Nucleus accumbens (tissue), 56 donors: ENCODE results near the gene ZNF185.
"Not testable (repeated sequence)": the region's sequence is repeated elsewhere in the genome, so short reads cannot be mapped to it uniquely, and the experiment has no call there.

Experiments used
- DNase-seq, 56 donors: peaks; one replicate each; lab custom pipeline; 2025; lab: John Stamatoyannopoulos, UW

The ZNF185 gene

DNA sequence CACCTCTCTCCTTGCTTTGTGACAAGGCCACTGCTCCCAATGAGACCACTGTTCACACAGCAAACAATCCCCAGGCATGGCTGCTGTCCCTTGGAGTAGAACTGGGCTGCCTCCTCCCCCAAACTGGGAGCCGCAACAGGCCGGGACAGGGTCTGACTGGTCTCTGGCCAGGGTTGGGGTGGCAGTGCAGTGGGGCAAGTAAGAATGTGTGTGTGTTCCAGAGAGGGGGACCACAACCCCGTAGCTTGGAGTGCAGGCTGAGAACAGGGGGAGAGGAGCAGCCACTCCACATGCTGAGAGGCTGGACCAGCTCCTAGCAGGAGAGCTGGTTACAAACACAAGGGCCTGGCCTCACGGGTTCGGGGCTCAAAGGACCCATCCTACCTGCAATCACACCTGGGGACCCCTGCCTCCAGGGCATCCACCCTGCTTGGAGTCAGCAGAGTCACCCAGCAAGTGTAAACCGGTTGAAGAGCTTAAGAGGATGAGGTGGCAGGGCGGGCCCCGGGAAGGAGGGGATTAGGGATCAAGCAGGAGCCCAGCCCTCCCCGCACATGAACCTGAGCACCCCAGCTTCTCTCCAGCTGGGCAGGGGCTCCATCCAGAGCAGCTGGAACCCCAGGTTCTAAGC, 3.8 kb upstream of the ZNF185 start:
- no peak for DNase-seq

DNA sequence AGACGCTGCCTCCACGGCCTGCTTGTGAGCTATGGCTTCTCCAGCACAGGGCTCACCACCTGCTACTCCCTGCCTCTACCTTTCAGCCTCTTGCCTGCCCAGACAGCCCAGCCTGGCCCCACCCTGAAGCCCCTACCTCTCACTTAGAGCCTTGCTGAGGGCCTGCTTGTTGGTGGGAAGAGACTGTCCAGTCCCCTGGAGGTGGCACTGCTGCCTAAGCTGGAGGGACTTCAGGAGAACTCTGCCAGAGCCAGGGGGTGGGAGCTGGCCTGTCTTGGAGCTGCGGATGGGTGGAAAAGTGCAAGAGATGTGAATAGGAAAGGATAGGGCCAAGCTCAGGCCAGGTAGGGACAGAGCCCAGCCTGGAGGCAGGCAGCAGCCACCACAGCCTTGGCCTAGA, 2.7 kb upstream of the ZNF185 start:
- no peak for DNase-seq

DNA sequence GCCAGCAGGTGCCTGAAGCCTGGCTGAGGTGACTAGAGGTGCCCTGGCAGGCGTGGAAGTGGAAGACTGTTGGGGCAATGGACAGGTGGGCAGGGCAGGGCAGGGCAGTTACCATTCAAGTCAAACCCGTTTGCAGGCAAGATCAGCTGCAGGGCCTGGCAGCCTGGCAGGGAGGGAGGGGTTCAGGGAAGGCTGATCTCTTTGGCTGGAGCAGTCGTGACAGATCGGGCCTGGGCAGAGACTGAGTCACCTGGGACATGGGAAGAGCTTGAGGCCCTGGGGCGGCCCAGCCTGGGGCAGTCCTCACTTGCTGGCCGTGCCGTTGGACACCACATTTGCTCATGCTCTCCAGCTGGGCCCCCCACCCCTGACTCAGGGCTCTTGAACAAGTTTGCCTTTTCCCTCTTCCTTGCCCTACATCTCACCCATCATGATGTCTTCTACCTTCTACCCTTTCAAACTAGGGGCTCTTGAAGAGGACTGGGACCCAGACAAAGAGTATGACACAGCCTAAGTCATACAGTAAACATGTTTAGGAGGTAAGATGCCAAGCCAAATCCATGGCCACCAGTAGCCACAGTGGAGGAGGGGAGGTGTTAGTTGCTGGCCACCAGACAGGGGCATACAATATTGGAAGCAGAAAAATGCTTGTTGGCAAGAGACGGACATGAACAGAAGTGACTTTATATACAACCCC, 2.0 kb upstream of the ZNF185 start:
- DNase-seq: no peak

DNA sequence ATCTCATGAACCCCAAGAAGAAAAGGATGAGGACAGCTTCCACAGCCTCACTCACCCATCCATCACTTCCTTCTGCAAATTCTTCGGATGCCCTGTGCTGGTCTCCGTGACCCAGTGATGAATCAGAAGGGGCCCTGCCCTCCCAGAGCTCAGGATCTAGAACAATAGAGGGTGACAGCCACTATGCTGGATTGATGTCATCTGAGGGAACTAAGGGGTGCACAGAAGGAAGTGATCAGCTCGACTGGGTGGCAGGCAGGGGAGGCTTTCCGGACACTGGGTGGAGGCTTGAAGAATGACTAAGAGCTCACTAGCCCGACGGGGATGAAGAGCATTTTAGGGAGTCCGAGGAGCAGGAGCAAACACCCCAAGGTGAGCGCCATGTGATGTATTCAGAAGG, 1.4 kb upstream of the ZNF185 start:
- DNase-seq: no peak

DNA sequence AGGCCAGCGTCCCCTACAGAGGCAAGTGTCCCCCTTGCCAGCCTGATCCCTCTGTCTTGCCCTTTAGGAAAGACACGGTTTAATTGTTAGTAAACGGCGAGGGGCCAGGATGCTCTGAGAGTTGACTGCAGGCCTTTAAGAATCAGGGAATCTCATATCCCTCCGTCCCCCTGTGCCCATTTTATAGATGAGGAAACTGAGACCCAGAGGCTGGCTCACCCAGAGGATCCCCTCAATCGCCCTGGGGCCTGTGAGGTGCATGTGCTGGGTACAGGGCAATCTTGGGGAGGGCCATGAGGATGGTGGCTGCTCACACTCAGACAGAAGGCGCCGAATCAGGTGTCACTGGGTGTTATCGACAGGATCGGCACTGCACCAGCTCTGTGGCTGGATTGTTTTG, 575 bp downstream of the ZNF185 start:
- DNase-seq: no peak

DNA sequence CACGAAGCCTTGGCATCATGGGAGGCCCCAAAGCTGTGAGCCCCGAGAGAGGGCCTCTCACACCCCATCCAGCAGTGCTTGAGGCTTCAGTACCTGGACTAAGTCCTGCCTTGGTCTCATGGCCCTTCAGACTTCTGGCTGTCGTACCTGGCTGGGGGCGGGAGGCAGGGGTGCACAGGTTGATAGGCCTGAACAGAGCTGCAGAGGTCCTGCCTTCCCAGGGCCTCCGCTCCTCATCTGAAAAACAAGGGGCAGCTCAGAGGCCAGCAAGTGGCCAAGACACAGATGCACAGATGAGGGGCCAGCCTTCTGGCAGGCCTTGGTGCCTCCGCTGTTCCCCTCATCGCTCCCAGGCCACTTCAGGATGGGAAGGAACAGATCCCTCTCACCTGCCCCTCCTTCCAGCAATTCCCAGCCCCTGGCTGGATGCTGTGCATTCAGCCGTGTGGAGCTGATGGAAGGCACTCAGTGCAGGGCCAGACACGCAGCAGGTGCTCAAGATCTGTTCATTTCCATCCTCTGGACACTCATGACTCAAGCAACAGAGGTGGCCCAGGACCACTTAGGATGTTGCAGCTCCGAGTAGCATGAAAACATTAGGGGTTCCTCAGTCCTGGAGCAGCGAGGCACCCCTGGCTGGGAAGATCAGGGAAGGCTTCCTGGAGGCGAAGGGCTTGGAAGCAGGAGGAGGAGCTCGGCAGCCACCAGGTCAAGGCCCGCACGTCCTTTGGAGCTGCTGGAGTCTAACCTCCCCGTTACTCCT, 1.4 kb downstream of the ZNF185 start:
- no peak for DNase-seq

DNA sequence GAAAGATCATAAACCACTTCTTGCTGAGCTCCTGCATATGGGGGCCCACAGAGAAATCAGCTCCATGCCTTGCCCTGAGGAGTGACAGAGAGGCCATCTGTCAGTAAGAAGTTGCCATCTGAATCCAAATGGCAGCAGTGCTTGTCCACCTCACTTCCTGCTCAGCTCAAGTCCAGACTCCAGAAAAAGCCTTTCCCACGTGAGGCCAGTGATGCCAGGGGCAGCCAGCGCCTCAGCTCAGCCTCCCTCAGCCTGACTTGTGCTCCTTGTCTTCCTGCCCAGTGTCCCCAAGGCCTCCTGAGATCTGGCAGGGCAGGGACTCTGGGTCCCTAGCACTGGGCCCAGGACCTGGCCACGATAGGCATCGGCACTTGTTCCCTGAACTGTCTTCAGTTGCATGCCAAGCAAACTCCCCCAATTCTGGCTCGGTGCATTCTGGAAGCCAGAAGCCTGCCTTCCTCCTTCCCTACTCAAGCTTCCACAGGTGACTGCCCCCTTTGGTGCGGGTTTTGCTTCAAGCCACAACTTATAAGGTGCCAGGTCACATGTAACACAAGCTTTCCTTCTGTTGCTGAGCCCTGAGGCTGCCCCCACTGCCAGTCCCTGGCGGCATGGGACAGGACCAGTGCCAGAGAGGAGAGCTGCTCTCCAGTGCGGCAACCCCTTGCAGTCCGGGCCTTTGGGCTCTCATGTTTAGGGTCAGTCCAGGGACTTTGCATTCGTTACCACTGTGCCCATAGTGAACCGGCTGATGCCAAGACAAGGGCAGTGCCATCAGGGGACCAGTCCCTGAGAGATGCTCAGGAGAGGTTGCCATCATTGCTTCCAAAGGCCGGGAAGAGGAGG, 2.2 kb downstream of the ZNF185 start:
- DNase-seq: no peak

DNA sequence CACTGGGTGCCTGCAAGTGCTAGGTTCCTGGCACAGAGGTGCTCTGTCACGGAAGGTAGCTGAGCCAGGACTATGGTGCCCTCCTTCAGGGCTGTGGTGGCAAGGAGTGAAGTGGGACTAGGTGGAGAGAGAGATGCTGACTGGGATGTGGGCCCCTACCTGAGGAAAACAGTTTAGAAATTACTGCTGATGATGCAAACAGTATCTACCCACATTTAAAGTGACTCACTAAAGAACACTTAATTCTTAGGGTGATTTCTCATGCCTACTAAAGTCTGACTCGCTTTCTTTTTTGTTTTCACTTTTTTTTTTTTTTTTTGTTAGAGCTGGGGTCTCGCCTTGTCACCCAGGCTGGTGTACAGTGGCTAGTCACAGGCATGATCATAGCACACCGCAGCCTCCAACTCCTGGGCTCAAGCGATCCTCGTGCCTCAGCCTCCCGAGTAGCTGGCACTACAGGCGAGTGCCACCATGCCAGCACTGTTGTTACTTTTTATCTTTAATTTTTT, 3.1 kb downstream of the ZNF185 start:
- no peak for DNase-seq

DNA sequence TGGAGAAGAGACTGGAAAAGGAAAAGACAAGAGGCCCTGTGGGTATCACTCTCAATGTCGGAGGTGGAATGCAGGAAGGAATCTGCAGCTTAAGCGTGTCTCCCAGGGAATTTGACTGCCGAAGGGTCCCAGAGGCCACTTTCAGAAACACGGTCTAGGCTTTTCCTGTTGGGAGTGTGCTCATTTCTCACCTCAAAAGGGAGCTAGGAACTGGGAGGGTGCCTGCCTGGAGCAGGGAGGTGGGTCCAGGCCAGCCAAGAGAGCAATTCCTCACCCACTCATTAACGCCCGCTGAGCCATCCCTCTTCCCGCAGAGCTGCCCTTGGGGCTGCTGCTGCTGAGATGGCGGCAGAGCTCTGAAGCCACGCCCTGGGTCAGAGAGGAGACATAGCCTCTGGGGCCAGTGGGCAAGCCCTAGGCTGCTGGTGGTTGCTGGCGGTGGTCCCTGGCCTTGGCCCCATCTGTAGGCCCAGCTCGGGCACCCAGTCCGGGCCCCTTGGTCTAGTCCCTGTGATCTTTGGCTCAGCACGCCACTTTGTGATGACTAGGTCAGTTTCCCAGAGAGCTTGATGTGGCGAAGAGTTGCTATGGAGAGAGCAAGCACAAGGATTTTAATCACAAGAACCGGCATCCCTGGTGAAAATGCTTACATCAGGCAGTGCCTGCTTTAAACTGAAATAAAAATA, 4.1 kb downstream of the ZNF185 start:
- no peak for DNase-seq

DNA sequence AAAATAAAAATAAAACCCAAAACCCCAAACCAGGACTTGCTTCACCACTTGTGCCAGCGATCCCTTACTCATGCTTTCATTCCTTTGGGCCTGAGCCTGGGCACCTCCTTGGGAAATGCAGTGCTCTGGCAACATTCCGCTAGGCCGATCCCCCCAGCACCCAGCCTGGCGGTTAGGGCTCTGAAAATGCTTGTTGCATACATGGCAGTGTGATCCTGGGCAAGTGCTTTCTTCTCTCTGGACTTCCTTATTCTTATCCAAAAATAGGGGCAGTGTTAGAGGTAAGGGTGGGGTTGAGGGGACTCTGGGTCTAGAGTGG, 4.6 kb downstream of the ZNF185 start:
- no peak for DNase-seq

DNA sequence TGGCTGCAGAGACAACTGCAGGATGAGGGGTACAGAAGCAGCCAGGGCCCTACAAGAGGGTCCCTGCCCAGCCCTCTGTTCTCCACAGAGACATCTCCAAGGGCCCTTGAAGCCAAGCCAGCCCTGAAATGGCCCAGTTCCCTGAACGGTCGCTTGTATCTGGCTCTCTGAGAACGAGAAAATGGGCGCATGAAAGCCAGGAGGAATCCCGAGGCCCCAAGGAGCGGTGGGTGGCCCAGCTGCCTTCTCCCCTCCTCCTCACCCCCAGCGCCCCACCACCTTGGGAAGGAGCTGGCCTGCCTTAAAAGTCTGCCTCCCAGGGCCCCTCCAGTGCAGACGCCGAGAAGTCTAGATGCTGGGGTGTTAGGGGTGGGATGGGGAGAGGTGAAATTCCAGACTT, 5.7 kb downstream of the ZNF185 start:
- no peak for DNase-seq

DNA sequence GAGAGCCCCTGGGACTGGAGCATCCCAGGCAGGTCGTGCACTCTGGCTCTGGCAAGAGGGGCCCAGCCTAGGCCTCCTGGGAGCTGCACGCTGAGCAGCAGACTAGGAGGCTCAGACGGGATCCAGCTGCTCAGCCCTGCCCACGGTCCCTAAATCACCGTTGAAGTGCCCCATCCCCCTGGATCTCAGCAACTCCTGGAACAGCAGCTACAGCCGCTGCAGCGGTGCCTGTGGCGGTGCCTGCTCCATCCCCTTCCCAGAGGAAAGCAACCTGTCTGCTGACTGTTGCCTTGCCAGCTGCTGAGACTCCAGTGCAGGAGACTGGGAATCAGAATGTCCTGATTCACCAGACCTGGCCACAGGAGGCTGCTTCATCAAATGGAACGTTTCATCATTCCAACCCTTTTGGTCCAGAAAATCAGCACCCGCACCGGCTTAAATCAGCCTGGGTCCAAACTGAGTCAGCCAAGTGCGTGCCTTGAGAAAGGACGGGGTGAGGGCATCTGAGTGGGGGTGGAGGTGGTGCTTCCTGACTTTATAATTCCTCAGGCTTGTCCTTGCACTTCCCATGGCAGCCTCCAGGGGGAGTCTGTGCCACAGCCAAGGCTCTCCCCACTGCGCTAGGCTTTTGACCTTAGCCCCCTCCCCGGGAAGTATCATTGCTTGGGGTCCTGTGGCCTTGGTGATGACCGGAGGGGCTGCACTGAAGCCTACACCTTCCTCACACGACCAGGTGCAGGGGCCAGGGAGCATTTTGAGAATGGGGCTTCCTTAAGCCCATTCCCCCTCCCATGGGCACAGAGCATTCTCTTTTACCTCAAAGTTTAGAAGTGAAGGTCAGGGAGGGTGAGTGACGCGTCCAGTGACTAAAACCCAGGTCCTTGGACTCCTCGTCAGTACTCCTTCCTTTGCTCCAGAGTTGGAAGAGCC, 6.5 kb downstream of the ZNF185 start:
- DNase-seq: peak in 24 of 56 donors; percentile 1 to 60 (median 17)

DNA sequence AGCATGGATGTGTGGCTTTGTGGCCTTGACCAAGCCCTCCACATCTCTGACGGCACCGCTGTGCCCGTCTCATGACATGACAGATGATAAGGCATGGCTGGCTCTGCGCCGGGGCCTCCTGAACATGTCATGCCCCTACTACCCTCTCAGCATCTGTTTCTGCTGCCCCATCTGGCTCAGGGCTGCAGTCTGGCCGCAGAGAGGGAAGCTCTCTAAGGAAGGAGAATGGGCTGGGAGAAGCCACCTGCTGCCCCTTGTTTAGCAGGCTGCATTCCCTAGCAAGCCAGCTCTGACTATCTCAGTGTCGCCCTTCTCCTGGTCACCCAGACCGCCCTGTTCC, 7.2 kb downstream of the ZNF185 start:
- no peak for DNase-seq

DNA sequence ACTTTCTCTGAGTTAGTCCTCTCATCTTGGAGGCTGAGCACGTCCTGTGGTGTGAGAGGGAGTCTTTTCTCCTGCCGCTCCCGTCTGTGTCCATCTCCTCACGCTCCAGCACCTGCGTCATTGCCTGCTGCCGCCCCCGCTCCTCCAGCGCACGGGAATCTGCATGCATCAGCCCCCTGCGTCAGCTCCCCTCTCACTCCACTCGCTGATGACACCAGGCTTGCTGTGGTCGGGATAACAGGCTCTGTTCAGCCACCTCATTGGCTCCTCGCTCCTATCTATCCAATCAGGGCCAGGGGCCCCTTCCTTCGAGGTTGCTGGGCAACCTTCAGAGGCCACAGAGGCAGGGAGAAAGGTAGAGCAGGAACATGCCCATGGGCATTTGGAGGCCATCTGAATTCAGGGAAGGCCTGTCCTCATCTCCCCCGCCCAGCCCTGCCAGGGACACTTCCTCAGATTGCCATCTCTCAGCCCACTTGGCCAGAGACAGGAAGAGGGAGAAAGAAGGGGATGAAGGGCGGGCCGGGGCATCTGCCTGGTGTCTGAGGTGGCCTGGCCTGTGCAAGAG, 9.3 kb downstream of the ZNF185 start:
- peak in 19 of 56 donors; percentile 1 to 56 (median 23) for DNase-seq

DNA sequence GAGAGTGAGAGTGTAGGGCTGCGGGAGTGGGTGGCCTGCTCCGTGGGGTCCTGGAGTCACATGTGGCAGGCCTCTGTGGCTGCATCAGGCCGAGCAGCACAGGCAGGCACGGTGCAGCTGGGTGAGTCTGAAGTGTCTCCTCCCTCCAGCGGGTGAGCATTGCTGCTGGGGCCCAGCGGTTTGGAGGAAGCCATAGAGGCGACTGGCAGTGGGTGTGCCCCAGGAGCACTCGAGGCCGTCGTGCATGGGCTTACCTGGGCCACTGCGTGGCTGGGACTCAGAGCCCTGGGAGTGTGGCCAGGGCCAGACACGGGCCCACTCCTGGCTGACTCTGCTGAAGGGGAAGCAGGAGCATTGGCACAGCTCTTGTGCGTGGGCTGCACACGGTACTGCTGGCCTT, 10.6 kb downstream of the ZNF185 start:
- no peak for DNase-seq

DNA sequence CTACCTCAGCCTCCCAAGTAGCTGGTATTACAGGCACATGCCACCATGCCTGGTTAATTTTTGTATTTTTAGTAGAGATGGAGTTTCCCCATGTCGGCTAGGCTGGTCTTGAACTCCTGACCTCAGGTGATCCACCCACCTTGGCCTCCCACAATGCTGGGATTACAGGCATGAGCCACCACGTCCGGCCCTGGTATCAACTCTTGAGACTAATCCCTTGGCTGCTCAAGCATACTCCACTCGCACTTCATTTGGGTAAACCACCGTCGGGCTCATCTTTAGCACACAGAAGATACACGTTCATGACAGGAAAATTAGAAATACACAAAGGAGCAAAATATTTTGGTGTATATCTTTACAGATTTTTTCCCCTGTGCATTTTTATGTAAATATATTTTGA, 12.2 kb downstream of the ZNF185 start:
- DNase-seq: not testable (repeated sequence)

DNA sequence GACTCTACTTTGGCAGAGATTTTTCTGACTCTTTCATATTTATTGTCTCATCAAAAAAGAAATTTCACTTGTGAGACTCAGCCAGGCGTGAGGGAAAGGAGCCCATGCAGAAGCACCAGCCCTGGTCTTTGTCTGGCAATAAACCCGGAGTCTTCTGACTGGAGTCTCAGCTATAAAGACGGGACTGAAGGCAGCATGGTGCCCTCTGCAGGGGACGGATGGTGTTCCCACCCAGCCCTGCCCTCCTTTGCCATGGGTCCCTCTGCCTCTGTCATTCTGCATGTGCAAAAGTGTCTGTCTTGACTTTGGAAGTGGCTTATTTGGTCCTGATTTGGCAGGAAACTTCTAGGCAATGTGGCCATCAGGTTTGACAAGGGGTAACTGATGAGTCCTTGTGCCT, 14.2 kb downstream of the ZNF185 start:
- no peak for DNase-seq

DNA sequence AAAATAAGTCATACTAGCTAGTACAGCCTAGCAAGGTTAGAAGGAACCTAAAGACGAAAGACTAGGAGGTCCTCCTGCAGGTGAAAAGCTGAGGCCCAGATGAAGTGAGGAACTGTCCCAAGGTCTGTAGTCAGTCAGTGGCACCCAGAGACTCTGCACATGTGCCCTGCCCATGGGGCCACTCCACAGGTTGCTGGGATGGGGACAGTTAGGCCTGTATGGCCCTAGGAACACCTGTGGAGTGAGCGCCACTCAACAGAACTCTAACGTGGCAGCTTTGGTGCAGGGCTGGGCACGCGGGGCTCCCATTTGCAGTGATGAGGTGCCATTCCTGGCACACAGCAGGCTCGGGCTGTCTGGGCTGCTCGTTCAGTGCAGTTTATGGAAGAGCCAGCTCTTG, 14.8 kb downstream of the ZNF185 start:
- no peak for DNase-seq

DNA sequence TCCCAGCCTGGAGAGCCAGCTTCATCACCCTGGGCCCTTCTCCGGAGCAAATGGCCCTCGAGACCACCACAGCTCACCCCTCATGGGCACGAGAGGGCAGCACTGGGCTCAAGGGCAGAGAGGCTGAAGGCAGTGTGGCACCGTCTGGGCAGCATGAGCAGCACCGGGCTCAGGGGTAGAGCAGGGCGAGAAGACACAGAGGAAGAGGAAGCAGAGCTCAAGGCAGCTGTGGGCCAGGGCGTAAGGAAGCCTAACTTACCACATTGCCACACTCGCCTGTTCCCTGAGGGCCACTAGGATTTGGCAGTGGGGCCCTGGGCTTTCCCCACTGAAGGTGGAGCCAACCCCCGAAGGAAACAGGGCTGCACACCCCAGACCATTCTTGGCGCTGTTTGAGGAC, 15.5 kb downstream of the ZNF185 start:
- DNase-seq: no peak
